Measurements from ENCODE around the gene ZNF354B. TPM values are rescaled to one million over a fixed set of nuclear protein-coding genes. Genes with fewer than 3 reads are reported as not detected.

Gene ZNF354B
- total and polyA plus RNA-seq, 2 of the 13 experiments (the other 11 are each of a cell fraction or from before 2014, with no cell fraction given): 7.8 to 10.3 TPM

- TF ChIP-seq, protein P1, sequence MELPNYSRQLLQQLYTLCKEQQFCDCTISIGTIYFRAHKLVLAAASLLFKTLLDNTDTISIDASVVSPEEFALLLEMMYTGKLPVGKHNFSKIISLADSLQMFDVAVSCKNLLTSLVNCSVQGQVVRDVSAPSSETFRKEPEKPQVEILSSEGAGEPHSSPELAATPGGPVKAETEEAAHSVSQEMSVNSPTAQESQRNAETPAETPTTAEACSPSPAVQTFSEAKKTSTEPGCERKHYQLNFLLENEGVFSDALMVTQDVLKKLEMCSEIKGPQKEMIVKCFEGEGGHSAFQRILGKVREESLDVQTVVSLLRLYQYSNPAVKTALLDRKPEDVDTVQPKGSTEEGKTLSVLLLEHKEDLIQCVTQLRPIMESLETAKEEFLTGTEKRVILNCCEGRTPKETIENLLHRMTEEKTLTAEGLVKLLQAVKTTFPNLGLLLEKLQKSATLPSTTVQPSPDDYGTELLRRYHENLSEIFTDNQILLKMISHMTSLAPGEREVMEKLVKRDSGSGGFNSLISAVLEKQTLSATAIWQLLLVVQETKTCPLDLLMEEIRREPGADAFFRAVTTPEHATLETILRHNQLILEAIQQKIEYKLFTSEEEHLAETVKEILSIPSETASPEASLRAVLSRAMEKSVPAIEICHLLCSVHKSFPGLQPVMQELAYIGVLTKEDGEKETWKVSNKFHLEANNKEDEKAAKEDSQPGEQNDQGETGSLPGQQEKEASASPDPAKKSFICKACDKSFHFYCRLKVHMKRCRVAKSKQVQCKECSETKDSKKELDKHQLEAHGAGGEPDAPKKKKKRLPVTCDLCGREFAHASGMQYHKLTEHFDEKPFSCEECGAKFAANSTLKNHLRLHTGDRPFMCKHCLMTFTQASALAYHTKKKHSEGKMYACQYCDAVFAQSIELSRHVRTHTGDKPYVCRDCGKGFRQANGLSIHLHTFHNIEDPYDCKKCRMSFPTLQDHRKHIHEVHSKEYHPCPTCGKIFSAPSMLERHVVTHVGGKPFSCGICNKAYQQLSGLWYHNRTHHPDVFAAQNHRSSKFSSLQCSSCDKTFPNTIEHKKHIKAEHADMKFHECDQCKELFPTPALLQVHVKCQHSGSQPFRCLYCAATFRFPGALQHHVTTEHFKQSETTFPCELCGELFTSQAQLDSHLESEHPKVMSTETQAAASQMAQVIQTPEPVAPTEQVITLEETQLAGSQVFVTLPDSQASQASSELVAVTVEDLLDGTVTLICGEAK (IDR thresholded peaks at IDR 0.05): no peak
- TF ChIP-seq, protein P1 (CRISPR knock-in tag; IDR thresholded peaks at IDR 0.05): no peak
- TF ChIP-seq ZNF3 (CRISPR knock-in tag; IDR thresholded peaks at IDR 0.05): no peak
- TF ChIP-seq U2AF2 (IDR thresholded peaks at IDR 0.05; ENCODE audit: low read depth, low read length): no peak
- TF ChIP-seq NR2C2 (CRISPR knock-in tag; IDR thresholded peaks at IDR 0.05; ENCODE audit: borderline replicate concordance): peak; percentile 43; the same call in 1 of the 2 replicates
- no peak for TF ChIP-seq ZNF253 (CRISPR knock-in tag; IDR thresholded peaks at IDR 0.05; ENCODE audit: borderline replicate concordance)
- no peak for TF ChIP-seq GTF3A (CRISPR knock-in tag; conservative IDR thresholded peaks at IDR 0.05)
- TF ChIP-seq ZNF558 (CRISPR knock-in tag; IDR thresholded peaks at IDR 0.05; ENCODE audit: borderline replicate concordance): no peak
- TF ChIP-seq ZNF331 (CRISPR knock-in tag; IDR thresholded peaks at IDR 0.05): no peak
- TF ChIP-seq SIN3A (IDR thresholded peaks at IDR 0.05; ENCODE audit: borderline replicate concordance, low read depth, low read length): no peak
- peak; percentile 64; the same call in 1 of the 2 replicates for TF ChIP-seq ZFP90 (CRISPR knock-in tag; IDR thresholded peaks at IDR 0.05; ENCODE audit: borderline replicate concordance)
- TF ChIP-seq, protein P2, sequence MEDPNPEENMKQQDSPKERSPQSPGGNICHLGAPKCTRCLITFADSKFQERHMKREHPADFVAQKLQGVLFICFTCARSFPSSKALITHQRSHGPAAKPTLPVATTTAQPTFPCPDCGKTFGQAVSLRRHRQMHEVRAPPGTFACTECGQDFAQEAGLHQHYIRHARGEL (CRISPR knock-in tag; IDR thresholded peaks at IDR 0.05): no peak
- TF ChIP-seq, protein P3, sequence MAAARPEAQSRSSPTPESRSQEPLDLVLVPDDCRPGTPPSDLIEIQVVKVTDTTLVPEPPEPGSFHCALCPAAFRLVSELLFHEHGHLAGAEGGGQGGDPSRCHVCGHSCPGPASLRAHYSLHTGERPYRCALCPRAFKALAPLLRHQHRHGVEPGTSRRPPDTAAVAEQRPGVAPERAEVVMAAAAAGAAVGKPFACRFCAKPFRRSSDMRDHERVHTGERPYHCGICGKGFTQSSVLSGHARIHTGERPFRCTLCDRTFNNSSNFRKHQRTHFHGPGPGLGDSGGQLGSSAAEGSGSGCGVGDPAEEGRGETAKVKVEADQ (CRISPR knock-in tag; IDR thresholded peaks at IDR 0.05; ENCODE audit: borderline replicate concordance): no peak
- peak; percentile 61; the same call in 1 of the 2 replicates for TF ChIP-seq EED (CRISPR knock-in tag; IDR thresholded peaks at IDR 0.05)
- TF ChIP-seq ZFYVE20 (CRISPR knock-in tag; IDR thresholded peaks at IDR 0.05; ENCODE audit: borderline replicate concordance, low read depth): no peak
- no peak for TF ChIP-seq LRRFIP1 (CRISPR knock-in tag; conservative IDR thresholded peaks at IDR 0.05)
These were observed 36.1 kb downstream of the ZNF354B start, which contains the start of gene ZFP2 (continued) for GRCh38 chr5:178895615-178896571.

Data from HepG2 (cell line).